SKM-1 (cell line): ENCODE results near the gene FBXL17.

ENCODE experiments used
- DNase-seq: peaks from one replicate; lab custom pipeline; 2025; ENCODE audit not compliant: unreplicated experiment; lab: John Stamatoyannopoulos, UW

Gene FBXL17

DNA sequence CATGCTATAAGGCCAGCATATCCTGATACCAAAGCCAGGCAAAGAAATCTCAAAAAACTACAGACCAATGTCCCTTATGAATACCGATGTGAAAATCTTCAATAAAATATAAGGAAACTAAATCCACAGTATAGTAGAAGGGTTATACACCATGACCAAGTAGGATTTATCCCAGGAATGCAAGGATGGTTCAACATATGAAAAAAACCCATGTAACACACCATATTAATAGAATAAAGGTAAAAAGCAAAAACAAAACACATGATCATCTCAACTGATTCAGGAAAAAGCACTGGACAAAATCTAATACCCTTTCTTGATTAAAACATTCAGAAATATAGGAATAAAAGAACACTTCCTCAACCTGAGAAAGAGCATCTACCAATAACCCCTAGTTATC lies 6.1 kb downstream of the FBXL17 start:
- DNase-seq = no peak

DNA sequence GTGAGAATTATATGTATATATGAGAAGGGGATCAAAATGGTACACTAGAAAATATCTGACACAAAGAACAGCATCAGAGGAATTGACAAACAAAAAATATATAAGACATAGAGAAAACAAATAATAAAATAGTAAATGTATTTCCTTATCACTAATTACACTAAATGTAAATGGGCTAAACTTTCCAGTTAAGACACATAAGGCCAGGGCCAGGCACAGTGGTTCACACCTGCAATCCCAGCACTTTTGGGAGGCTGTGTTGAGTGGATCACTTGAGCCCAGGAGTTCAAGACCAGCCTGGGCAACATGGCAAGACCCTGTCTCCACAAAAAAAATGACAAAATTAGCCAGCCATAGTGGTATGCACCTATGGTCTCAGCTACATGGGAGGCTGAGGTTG lies 8.5 kb downstream of the FBXL17 start:
- no peak for DNase-seq

DNA sequence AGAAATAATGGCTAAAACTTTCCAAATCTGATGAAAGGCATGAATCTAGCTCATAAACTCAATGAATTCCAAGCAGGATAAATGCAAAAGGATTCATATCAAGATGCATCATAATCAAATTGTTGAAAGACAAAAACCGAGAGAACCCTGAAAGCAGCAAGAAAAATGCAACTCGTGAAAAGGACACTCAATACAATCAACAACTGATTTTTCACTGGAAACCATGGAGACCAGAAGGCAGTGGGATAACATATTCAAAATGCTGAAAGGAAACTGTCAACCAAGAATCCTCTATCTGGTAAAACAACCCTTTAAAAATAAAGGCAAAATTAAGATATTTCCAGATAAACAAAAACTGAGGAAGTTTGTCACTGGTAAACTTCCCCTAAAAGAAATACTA lies 9.5 kb downstream of the FBXL17 start:
- DNase-seq = no peak

DNA sequence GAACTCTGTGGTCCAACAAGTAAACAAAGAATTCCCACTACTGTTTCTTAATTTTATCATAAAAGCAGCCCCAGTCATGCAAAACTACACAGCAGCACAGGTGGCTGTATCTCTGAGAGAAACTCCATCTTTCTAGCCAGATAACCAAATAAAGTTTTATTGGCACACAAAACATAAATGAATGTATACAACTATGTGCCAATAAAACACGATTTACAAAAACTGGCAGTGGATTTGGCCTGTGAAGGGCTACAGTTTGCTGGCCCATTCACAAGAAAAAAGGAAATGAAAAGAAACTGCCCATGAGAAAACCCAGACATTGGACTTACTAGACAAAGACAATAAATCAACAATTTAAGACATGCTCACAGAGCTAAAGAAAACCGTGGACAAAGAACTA lies 10.6 kb downstream of the FBXL17 start:
- DNase-seq = no peak

DNA sequence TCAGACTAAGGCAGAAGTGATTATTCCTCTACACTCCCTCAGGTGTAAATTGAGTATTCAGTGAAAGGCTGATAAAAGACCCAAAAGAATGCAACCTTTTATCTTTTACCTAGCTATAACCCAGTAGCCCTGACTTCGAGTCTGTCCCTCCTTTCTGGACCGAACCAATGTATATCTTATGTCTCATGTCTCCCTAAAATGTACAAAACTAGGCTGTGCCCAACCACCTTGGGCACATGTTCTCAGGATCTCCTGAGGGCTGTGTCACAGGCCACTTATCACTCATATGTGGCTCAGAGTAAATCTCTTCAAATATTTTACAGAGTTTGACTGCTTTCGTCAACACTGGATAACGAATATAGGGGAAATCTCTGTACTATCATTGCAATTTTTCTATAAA lies 12.7 kb downstream of the FBXL17 start:
- no peak for DNase-seq

DNA sequence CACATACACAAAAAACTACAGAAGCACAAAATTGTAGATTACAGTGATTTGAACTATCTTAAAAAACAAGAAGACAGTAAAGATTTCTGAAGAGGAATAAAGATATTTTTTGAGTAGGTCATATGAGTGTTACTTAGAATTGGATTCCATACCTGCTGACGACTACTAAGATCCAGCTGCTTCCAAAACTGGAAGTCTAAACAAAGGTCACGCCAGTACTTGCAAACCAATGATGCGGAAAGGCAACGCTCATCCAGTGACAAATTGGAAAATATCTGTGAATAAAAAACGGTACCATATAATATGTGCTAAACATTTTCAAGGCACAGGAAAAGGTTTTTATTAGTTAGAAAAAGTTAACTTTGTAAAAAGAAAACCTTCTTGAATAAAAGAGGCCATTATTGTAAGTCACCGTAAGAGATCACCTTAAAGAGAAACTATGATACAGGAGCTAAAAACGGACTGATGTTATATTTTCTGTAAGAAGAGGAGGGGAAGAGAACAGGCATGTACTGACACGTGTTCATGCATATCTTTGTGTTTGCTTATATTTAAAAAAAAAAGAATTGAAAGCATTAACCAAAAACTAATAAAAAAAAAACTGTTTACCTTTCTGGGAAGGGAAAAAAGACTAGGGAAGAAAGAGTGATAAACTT lies 14.1 kb downstream of the FBXL17 start:
- DNase-seq = no peak

DNA sequence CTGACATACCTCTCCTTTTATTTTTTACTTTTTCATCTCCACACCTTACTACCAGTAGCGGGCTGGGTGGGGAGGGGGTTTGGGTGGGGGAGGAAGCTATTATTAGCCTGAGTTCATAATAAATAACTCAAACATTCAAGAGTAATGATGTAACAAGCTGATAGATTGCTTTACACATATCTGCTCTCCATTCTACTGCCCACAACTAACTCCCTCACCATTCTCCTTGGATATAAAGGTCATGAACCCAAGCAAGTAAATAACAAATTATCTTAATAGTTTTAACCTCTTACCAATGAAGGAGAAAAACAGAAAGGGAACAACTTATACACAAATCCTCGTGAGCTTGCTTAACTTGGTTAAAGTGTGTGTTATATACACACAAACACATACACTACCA lies 15.4 kb downstream of the FBXL17 start:
- no peak for DNase-seq

DNA sequence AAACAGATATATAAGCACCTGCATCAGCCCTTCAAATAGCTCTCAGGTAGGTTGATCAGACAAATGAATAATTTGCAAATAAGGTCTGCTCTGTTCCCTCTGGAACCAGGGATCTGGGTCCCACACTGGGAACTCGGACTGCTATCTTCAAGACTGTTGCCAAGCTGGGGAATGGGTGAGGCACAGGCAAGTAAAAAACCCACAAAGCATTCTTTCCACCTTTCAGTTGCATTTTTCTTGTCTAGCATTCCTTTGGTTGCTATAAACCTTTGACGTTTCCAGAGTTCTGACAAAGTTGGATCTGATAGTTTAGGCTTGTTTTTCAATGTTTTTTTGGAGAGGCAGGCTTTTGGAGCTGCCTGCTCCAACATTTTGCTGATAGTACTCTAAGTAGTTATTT lies 20.1 kb downstream of the FBXL17 start:
- no peak for DNase-seq

DNA sequence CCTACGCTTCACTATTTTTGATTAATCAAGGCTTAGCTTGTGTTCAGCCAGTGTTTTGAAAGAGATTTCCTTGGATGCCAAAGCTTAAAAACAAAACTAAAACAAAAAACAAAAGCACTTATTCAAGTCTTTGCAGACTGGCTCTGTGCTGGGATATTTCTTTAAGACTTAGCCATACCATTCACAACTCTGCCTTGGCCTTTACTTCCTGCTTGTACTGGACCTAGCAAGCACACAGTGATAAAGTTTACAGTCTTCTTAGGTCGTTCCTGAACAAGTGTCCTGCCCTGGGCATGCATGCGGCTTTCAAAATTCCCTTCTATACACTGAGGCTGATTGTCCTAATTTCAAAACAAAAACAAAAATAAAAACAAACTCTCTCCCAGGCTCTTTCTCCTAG lies 20.7 kb downstream of the FBXL17 start:
- no peak for DNase-seq

DNA sequence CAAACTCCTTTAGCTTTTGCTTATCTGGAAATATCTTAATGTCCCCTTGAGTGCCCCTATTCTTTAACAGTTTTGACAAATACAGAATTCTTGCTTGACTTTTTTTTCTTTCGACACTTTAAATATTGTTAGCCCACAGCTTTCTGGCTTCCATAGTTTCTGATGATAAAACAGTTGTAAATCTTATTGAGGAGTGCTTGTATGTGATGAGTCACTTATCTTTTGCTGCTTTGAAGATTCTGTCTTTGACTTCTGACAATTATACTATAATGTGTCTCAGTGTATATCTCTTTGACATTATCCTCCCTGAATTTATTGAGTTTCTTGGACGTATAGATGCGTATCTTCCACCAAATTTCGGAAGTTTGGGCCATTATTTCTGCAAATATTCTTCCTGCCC lies 21.6 kb downstream of the FBXL17 start:
- DNase-seq = no peak

DNA sequence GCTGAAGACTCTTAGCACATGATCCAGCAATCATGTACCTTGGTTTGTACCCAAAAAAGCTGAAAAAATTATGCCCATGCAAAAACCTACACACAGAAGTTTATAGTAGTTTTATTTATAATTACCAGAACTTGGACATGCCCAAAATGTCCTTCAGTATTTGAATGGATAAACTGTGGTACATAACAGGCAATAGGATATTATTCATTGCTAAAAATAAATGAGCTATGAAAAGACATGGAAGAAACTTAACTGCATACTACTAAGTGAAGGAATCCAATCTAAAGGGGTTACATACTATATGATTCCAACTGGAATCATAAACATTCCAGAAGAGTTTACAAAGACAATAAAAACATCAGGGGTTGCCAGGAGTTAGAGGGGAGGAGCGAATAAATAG lies 25.6 kb downstream of the FBXL17 start:
- no peak for DNase-seq

DNA sequence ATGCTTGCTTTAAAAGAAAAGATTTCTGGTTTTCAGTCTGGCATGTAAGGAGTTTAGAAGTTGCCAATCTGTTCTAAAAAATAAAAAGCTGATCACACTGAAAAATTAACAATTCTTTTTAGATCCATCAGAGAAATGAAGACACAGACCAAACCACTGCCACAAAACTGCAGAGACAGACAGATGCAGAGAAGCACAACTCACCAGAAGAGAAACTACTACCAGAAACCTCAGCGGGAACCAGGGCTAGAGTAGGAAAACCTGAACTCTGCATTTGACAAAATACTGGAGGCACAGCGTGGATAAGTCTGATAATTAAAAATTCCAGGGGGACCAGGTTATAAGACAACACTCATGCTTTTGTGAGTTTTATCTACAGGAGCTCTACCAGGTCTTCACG lies 28.8 kb downstream of the FBXL17 start:
- DNase-seq = no peak

DNA sequence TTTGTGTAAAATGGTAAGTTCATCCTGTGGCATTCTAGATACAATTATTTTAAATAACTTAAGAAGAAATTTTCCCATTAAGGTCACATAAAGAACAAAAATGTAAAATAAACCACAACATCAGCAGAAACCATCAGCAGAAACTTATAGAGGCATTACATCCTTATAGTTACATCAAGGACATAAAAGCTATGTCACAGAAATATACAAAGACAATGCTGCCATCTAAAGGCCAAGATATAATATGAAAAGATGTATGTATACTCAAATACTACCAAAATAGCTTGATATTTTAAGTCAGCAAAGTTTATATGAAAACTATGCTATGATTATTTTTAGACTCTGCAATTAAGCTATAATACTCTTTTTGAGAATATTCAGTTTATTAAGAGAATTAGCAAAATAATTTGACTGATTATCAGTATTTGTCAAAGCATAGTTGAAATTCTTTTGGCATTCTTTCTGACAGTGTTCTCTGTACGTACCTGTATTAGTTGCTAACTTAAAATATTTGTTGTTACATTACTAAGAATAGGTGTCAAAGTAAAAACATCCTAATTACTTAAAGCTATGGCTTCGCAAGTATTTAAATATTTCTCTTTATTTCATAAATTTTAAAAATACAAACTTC lies 36.2 kb downstream of the FBXL17 start:
- peak; percentile 10 for DNase-seq

DNA sequence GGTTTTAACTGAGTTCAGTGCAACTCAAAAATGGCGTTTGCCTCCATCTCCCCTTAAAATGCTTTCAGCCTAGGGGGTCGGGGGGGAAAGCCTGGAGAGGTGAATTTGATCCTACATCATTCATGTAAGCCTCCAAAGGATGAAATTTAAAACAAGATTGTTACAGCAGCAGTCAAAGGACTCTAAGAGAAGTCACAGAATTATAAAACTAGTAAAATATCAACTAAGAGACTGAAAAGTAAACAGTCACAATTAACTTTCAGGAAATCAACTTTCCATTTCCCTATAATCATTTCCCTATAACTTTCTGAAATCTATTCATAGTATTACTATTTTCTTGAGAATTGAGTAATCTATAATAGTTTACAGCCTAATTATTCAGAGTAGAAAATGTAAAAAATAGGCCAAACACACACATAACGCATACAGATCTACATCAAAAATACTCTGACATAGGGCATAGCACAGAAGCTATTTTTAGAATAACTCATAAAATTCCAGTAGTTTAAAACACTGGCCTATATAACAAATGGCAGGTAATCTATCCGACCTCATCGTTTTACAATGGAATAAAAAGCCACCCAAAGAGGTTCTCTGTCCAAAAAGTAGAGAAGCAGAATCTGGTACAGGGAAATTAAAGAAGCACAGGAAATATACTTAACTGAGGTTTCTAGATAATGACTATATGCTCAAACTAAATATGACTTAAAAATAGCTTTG lies 37.6 kb downstream of the FBXL17 start:
- DNase-seq = no peak

DNA sequence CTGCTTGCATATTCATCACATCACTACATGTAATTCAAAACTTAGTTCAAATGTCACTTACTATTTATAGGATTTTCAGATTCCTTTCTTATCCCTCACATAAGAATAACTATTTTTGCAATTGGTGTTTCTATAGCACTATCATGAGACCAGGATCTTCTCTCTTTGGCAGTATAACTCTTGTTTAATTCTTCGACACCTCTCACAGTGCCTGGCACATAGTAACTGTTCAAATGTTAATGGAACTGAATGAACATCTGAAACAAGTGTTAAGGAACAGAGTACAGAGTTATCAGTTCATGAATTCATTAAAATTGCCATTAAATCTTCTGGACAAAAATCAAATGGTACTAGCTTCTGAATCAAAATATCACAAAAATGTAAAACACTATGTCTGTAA lies 40.0 kb downstream of the FBXL17 start:
- DNase-seq = no peak

DNA sequence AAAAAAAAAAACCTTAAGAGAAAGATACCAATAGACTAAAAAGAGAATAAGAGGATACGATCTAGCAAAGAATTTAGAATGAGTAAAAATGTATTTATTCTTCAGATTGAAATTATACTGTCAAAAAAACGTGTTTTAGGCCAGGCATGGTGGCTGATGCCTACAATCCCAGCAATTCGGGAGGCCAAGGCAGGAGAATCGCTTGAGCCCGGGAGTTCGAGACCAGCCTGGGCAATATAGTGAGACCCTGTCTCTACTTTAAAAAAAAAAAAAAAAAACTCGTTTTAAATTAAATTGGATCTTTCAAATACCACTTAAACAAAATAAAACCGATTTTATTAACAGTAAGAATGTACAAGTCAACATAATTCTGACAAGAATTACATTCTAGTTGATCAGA lies 41.8 kb downstream of the FBXL17 start:
- DNase-seq = no peak

DNA sequence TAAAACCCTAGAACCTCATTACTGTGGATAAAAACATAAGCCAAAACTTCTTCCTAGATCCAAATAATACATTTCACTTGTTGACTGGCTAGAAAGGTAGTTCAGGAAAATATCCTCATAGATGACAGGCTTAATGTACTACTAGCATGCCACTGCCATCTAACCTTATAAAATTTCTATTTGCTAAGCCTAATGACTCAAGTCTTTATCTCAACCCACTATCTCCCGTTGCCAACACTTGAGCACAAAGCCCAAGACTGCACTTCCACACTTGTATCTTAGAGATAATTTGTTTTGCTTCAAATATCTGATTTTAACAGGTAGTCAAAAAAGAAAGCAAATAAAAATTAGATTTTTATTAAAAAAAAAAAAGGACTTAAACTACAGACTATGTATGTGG lies 42.7 kb downstream of the FBXL17 start:
- DNase-seq = no peak

DNA sequence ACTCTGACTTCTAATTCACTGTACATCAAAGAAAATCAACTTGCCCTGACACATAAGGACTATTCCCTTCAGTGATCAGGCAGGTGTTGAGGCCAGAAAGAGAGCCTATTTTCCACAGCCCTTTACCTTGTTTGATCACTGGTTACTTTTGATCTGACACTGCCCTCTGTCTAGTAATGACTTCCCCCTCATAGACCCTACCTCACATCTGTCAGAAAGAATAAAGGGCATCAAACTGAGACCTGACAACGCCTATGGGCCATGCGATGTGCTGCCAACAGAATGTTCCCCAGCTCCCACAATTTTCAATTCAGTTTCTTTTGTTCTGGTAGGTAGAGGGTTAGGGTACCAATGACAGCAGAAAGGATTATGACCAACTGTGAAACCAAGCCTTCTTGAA lies 47.7 kb downstream of the FBXL17 start:
- DNase-seq = no peak

DNA sequence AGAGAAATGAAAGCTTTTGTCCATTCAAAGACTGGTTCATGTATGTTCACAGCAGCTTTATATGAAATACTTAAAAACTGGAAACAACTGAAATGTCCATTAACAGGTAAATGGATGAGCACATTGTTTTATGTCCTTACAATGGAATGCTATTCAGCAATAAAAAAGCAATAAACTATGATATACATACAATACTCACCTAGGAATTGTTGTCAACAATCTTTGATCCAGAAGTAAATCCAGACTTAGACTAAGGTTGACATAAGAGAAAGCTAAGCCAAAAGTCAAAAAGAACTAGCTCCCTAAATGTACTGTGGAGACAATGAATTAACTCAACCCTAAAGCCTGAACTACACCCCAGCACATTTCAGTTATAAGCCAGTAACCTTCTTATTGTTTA lies 54.9 kb downstream of the FBXL17 start:
- DNase-seq = no peak

DNA sequence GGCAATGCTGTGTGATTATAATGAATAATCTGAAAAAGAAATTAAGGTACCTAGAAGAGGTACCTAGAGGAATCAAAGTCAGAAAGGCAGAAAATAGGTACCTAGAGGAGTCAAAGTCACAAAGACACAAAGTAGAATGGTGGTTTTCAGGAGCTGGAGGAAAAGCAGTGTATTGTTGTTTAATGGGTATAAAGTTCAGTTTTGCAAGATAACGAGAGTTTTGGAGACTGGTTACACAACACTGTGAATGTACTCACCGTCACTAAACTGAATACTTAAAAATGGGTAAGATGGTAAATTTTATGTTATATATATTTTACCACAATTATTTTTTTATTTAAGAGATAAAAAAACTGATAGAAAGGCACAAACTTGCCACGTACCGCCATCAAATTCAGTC lies 57.0 kb downstream of the FBXL17 start:
- no peak for DNase-seq

DNA sequence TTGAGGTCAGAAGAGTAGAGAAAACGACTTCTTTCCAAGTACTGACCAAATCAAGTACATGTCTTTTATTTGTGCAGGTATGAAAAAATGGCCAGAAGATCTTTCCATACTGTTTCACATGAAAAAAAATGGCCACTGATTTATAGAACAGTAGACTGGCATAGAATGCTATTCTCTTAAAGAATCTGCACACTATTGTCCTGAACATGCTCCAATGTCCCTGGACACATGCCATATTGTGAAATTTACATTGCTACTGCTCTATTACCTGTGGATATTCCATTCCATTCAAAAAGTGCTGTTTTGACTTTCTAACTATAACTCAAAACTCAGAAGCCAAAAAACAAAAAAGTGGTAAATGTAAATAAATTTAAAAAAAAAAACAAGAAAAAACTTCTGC lies 60.6 kb downstream of the FBXL17 start:
- no peak for DNase-seq

DNA sequence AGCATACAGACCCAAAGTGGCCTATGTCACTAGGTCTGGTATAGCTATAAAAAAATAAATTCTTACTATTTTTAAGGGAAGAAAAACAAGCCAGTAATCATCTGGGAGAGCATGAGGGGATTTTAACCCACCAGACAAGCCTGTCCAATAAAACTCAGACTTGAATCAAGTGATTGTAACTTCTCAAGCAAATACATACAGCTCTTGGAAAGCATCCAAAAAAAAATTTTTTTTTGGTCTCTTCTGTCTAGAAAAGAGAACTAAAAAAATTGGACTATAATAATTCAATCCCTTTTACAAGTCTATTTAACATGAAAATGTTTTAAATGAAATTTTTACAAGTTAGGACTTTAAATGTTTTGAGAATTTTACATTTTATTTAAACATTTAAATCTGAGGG lies 61.7 kb downstream of the FBXL17 start:
- no peak for DNase-seq

DNA sequence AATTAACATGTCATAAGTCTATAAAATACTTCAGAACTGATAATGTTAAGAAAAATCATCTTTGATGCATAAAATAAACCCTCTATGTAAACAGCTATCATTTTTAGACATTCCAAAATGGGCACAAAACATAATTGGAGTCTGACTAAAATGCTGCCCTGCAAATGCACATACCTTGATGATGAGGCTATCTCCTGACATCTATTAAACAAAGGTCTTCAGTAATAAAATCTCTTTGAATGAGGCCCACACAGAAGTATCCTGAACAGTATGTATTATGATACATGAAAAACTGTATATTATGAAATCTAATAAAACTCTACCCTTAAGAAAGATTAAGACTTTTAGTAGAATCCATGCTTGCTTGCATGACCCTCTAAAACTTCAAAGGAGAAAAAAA lies 66.1 kb downstream of the FBXL17 start:
- DNase-seq = no peak
